ENCODE results near the gene C3orf20. TPM values are rescaled to one million over a fixed set of nuclear protein-coding genes. Genes with fewer than 3 reads are reported as not detected.

Gene C3orf20
- polyA plus RNA-seq, 1 donor from 2014 or later: not detected

GRCh38 chr3:14698601-14699244 is 23.8 kb downstream of the C3orf20 start:
- no peaks in the 10 kb centered on the region for H3F3A ChIP-seq (ENCODE audit: insufficient read depth, low read length, poor library complexity, severe bottlenecking)
- H3K9me2 ChIP-seq (ENCODE audit: insufficient read depth, low read length): no peaks in the 10 kb centered on the region
- no peak overlapping the region for H3K4me3 ChIP-seq (ENCODE audit: low read length)
- no peaks in the 10 kb centered on the region for H4K20me1 ChIP-seq (ENCODE audit: insufficient read depth)
- no peaks in the 10 kb centered on the region for H3K27me3 ChIP-seq (ENCODE audit: insufficient read depth, low read depth, low read length)
- no peaks in the 10 kb centered on the region for H3K36me3 ChIP-seq (ENCODE audit: insufficient read depth, low read length)
- no peak overlapping the region for H2AFZ ChIP-seq (ENCODE audit: low read depth, low read length)
- H3K27ac ChIP-seq (ENCODE audit: low read length): no peak overlapping the region
- no peaks in the 10 kb centered on the region for H3K9me3 ChIP-seq (ENCODE audit: low read length)
- TF ChIP-seq REST (IDR thresholded peaks at IDR 0.05; ENCODE audit: borderline replicate concordance) (no peak), EZH2 (IDR thresholded peaks at IDR 0.05; ENCODE audit: borderline replicate concordance, insufficient read depth, low read length, poor library complexity, severe bottlenecking) (no peak), POLR2AphosphoS5 (IDR thresholded peaks at IDR 0.05) (no peak), RAD21 (conservative IDR thresholded peaks at IDR 0.05) (no peak), CTCF (IDR thresholded peaks at IDR 0.05; ENCODE audit: poor library complexity, severe bottlenecking) (no peak)
- no peak overlapping the region for H3K9ac ChIP-seq (ENCODE audit: low read length)
- H3K4me2 ChIP-seq (ENCODE audit: low read length): no peak overlapping the region
- H3K79me2 ChIP-seq (replicated peaks; ENCODE audit: insufficient read depth, low read length): no peaks in the 10 kb centered on the region

- no peaks in the 10 kb centered on the region for H3K9me3 ChIP-seq (ENCODE audit: low read length)
- no peak overlapping the region for H2AFZ ChIP-seq (ENCODE audit: low read depth, low read length)
- H3K36me3 ChIP-seq (ENCODE audit: insufficient read depth, low read length): no peaks in the 10 kb centered on the region
- no peaks in the 10 kb centered on the region for H3K27me3 ChIP-seq (ENCODE audit: insufficient read depth, low read depth, low read length)
- H3K4me2 ChIP-seq (ENCODE audit: low read length): no peak overlapping the region
- H3K79me2 ChIP-seq (replicated peaks; ENCODE audit: insufficient read depth, low read length): no peaks in the 10 kb centered on the region
- H3K27ac ChIP-seq (ENCODE audit: low read length): no peak overlapping the region
- H3K9me2 ChIP-seq (ENCODE audit: insufficient read depth, low read length): no peaks in the 10 kb centered on the region
- H3K9ac ChIP-seq (ENCODE audit: low read length): no peak overlapping the region
- no peak overlapping the region for H3K4me3 ChIP-seq (ENCODE audit: low read length)
- no peaks in the 10 kb centered on the region for H4K20me1 ChIP-seq (ENCODE audit: insufficient read depth)
- no peaks in the 10 kb centered on the region for H3F3A ChIP-seq (ENCODE audit: insufficient read depth, low read length, poor library complexity, severe bottlenecking)
- no peak for TF ChIP-seq MXI1 (conservative IDR thresholded peaks at IDR 0.05; ENCODE audit: poor library complexity, severe bottlenecking)
- no peak for TF ChIP-seq EZH2 (IDR thresholded peaks at IDR 0.05; ENCODE audit: borderline replicate concordance, insufficient read depth, low read length, poor library complexity, severe bottlenecking)
- TF ChIP-seq SMC3 (conservative IDR thresholded peaks at IDR 0.05; ENCODE audit: poor library complexity): no peak
- no peak for TF ChIP-seq TAF1 (IDR thresholded peaks at IDR 0.05; ENCODE audit: low read depth)
- TF ChIP-seq REST (IDR thresholded peaks at IDR 0.05; ENCODE audit: borderline replicate concordance): no peak
- no peak for TF ChIP-seq EP300 (conservative IDR thresholded peaks at IDR 0.05; ENCODE audit: poor library complexity, severe bottlenecking)
- no peak for TF ChIP-seq CTCF (IDR thresholded peaks at IDR 0.05; ENCODE audit: poor library complexity, severe bottlenecking)
- no peak for TF ChIP-seq POLR2AphosphoS5 (IDR thresholded peaks at IDR 0.05)
- TF ChIP-seq RAD21 (conservative IDR thresholded peaks at IDR 0.05): no peak
Measured at GRCh38 chr3:14699643-14700042, 24.7 kb downstream of the C3orf20 start.

Measured in neural cell (in vitro differentiated cells).